DMS114 treated with DMSO at 0.1 percent for 48 hours (cell line): ENCODE data around the gene QRFP.

ENCODE experiments used
- DNase-seq: peaks from one replicate; lab custom pipeline; 2025; ENCODE audit not compliant: unreplicated experiment; lab: John Stamatoyannopoulos, UW

Gene QRFP

DNA sequence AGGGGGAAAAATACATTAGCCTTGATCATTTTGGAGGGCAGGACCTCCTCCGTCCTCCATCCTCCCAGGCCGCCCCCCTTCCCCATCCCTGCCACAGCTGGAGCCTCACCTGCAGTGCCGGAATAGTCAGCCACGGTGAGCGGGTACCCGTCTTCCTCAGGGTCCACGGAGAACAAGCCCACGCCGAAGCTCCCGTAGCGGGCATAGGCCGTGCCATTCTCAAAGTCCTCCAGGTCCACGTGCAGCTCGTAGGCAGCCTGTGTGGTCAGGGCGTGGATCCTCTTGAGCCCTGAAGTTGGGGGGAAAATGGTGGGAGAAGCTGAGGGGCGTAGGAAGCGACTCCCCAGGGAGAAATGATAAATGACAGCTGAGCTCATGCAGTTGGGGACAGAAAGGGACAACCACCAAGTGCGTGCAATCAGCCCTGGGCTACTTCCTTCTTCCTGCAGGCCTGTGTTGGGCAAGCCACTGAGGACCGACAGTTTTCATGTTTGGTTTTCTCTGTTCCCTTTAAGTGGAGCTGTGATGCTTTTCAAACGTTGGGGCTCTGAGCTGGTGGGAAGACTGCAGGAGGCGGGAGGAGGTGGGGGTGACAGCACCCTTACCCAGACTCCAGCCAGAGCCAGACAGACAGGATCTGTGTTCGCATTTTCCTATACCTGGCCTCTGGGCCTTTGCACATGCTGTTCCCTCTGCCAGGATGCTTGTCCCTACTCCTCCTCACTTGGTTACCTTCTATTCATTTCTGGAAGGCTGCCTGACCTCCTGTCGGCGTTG lies 8.7 kb upstream of the QRFP start:
- DNase-seq: no peak

- DNase-seq: no peak
These were observed 7.7 kb upstream of the QRFP start for GRCh38 chr9:130904070-130905044.

DNA sequence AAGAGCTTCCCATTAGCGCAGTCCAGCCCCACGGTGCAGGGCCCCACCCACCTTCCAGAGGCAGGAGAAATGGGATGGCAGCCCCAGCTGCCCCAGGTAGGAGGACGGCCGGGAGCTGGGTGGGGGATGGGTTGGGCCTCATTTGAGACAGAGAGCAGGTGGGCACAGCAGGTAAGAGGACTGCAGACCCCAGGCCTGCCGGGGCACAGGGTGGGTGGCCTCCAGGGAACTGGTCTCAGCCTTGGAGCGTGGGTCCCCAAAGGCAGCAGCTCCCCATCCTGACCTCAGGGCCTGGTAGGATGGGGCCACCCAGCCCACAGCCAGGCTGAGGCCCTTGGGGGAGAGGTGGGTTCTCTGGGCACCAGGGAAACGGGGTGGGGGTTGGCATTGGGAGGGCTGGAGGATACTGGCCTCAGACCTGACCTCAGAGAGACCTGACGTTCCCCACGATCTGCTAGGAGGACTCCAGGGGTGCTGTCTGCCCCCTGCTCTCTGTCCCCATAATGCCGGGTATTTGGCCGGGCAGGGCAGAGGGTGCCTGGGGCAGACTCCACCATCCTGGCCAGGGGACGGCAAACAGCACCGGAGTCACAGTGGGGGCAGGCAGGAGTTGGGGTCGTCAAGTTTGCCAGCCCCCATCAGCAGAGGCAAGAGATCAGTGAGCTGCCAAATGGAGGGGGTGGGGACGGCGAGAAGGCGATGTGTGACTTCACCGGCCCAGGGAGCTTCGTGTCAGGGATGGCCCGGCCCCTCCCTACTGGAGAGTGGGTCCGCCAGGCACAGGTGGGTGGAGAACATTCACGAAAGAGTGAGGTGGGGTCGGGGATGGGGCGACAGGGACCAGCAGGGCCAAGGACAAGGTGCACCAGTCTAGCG lies 6.8 kb upstream of the QRFP start:
- DNase-seq: no peak

- DNase-seq: no peak
These were observed 5.9 kb upstream of the QRFP start for GRCh38 chr9:130902204-130903185.

DNA sequence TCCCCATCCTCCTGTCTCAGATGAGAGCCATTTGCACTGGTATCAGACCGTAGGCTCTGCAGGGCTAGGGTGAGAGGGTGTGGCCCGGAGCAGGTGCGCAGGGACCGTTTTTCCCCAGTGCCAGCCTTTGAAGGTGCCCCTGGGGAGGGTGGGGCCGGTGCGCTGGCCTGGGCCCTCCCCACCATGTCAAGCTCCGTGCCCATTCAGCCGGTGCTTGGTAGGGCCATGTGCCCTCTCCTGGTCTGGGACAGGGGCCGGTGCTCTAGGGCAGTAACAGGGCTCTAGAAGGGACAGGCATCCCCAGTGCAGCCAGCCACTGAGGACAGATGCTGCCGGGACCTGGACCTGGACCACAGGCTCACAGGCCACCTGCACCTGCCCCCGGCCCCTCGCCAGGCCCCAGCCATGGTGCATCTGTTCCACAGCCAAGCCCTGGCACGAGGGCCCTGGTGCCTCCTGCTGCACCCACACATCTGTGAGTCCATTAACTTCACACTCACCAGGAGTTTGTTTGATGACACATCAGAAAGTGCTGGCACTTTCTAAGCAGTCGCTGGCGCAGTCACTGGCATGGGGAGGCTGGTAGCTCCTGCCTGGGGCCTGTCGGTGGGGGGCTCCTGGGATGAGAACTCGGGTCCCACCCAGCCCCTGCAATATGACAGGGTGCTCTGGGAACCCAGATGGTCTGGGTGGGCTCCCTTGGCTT lies 5.0 kb upstream of the QRFP start:
- DNase-seq: no peak

GRCh38 chr9:130900701-130901497 lies 4.3 kb upstream of the QRFP start:
- DNase-seq: no peak

GRCh38 chr9:130899051-130899748 lies 2.6 kb upstream of the QRFP start:
- no peak for DNase-seq

DNA sequence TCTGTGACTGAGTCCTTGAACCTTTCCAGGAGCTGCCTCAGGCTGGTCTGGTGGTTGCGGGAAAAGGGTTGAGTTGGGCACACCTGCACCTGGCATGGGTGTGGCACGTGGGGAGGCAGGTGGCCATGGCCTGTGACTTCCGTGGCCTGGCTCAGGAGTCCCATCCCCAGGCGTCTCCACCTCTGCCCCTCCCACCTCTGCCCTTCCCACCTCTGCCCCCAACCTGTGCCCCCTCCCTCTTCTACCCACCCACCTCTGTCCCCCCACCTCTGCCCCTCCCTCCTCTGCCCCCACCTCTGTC lies 1.9 kb upstream of the QRFP start:
- DNase-seq: no peak

DNA sequence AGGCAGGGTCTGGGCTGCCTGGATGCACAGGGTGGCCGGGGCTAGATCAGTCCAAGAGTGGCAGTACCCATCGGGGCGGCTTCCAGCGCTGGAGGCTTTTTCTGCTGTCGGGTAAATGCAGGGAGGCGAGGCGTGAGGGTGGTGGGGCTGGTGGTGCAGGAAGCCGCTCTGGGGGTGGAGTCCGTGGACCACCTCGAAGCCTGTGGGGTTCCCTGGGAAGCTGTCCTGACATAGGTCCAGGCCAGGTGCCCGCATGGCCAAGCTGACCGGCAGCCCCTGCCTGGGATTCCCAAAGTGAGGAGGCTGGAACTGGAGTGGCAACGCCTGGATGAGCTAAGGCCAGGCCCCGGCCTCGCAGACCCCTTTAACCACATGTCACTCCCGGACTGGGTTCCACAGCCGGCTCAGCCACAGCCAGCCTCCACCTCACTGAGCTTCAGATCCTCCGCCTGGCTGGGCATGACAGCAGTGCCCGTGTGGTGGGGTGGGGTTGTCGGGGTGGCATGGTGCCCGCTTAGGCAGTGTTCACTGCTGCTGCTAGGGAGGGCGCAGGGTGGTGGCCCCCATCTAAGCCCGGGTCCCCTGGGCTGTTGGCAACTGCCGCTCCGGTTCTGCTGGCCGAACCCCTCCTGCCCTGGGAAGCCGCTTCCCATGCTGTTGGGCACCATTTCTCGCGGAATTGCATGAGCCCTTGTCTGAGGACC lies 1.4 kb upstream of the QRFP start:
- no peak for DNase-seq

DNA sequence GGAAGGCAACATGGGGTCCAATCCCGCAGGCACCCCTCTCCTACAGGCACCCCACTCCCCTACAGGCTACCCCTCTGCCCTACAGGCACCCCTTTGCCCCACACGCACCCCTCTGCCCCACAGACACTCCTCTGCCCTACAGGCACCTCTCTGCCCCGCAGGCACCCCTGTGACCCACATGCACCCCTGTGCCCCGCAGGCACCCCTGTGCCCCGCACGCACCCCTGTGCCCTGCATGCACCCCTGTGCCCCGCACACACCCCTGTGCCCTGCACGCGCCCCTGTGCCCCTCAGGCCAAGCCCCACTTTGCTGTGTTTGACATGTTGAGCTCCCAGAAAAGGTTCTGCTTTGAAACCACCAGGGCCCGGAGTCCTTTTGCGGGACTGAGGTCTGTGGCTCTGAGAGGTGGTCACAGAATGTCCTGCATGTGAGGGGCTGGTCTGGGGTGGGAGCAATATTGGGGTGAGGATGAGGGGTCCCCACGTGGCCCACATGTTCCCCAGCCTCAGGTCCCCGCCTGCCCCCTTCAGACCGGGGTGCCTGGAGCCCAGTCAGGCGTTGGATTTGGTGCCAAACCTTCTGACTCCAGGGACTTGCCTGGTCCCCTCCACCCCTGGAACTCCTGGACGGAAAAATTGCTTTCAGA lies 616 bp upstream of the QRFP start:
- no peak for DNase-seq

DNA sequence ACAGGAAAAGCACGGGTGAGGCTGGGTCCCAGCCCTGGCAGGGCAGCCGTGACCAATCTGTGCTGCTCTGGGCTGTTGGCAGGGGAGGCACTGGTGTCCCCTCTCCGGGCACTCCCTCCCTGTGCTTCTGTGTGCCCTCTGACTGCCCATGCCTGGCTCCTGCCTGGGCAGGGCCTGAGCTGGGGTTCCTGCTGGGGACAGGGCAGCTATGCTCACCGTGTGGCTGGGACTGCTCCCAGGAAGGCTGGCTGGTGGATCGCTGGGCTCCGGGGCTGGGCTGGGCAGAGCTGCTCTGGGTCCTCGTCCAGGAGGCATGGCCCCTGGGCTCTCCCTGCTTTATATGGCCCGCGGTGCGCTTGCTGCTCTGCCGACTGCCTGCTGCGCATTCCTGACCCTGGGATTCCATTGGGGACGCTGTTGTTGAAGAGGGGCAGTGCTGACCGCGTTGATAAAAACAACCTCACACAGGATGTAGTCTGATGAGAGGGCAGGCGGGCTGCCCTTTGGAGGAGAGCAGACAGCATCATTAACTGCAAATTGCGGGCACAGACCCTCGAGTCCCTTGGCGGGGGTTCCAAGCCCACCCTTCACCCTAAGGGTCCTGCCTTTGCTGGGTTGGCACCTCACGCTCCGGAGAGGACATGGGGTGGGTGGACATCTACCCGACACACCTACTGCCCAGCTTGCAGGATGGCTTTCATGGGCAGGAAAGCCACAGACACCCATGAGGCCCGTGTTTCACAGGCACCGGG lies 955 bp downstream of the QRFP start:
- no peak for DNase-seq

- no peak for DNase-seq
These were observed 1.6 kb downstream of the QRFP start for GRCh38 chr9:130895038-130895437.

DNA sequence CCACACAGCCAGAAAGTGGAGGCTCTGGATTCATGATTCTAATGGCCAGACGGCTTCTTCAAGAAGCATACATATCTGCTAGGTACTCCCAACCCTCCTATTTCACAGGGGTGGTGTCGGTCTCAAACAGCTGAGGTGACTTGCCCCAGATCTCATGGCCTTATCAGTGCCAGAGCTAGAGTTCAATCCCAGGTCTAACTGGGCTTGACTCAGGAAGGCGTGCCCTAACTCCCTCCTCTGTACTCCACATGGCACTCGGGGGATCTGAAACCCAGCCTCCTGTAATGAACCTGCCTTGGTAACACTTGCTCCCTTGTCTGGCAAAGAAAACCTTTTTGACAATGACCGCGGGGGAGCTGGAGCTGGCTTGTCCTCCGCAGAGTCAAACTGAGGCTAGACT lies 2.1 kb downstream of the QRFP start:
- DNase-seq: no peak

- DNase-seq: no peak
These were observed 3.1 kb downstream of the QRFP start for GRCh38 chr9:130893341-130894101.

- DNase-seq: no peak
These were observed 3.9 kb downstream of the QRFP start for GRCh38 chr9:130892477-130893304.
